GM19397 (cell line): Measurements from ENCODE around the gene YIPF5.

Experiments
- ATAC-seq: cut with Tn5 transposase; IDR thresholded peaks from one replicate; pipeline ENCODE4 v1.9.1; 2021; ENCODE audit warnings: mild to moderate bottlenecking, moderate library complexity; ENCODE audit not compliant: unreplicated experiment

YIPF5 gene

DNA sequence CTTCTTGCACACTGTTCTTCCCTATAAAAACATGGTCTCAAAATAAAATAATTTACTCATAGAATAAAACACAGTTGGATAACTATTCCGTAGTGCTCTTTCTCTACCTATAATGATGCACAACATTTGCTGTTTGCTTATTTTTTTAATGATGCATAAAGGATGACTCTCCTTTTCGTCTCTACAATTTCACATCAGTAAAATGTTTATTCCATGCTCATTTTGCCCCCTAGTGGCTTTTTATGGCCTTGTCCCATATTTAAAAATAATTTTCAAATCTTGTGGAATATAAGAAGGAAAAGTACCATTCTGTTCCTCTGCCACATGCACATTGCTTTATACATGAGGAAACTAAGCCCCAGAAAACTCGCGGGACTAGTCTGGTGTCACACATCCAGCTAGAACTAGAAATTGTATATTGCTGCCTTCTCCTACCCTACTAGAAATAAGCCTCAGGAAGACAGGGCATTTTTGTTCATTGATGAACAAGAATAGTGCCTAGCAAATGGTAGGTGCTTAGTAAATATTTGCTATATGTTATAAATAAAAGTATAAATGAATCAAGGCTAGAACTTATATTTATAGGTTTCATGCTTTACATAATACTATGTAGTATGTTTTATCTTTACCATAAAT is 12.9 kb upstream of the YIPF5 start:
- no peak for ATAC-seq

DNA sequence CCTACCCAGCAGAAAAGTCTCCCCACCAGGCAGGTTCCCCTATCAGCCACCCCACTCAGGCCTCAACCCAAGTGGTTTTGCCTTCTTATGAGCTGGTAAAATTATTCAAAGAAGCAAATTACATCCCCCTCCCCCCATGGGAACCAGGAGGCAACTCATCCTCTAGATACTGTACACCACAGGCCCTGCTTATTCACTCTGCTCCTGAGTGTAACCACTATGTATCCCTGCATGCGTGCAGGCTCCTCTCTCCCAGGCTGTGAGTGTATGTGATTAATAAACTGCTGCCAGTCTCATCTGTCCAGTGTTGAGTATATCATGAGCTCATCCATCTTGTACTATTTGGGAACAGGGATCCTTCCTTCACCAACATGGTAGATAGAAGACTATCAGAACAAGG is 8.8 kb upstream of the YIPF5 start:
- no peak for ATAC-seq

DNA sequence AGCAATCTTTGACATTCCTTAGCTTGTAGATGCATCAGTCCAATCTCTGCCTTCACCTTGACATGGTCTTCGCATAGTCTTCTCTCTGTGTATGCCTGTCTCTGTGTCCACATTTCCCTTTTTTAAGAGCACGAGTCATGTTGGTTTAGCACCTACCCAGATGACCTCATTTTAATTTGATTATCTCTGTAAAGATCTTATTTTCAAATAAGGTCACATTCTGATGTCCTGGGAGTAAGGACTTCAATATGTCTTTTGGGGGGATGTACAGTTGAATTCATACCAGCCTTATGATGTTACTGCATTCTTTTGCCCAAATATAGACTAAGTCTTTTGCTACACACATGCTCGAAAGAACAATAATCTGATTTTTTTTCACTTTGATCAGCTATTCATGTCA is 7.1 kb upstream of the YIPF5 start:
- ATAC-seq = no peak

DNA sequence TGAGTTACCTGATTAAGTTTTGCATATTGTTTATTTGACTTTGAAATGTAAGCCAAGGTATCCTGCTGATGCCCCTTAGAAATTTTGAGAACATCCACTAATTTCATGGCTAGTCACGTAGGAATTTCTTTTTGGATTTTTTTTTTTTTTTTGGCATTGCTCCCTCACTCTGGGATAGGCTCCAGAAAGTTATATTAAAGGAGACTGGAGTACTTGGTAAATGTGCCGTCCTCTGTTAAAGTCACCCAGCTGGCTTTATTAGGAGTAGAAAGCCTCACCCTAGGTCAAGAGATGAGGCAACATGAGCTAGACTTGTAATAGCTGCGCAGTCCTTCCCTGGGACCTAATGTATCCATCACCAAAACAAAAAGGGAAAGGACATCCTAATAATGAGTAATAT is 3.3 kb upstream of the YIPF5 start:
- ATAC-seq = no peak

DNA sequence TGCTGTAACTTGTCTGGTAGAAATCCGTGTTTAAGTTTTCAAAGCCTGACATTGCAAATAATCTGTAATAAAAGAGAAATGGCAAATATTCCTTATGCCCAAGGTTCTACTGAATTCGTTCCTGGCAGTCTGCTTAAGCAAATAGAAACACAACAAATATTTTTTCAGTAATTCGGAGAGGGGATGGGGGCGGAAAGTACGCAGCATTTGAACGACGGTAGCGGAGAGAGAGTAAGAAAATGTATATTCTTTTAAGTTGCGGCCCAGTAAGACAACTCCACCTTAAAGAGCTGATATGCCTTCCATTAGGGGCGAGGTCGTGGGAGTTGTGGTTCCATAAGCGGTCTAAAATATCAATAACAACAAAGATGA is 569 bp downstream of the YIPF5 start:
- no peak for ATAC-seq

DNA sequence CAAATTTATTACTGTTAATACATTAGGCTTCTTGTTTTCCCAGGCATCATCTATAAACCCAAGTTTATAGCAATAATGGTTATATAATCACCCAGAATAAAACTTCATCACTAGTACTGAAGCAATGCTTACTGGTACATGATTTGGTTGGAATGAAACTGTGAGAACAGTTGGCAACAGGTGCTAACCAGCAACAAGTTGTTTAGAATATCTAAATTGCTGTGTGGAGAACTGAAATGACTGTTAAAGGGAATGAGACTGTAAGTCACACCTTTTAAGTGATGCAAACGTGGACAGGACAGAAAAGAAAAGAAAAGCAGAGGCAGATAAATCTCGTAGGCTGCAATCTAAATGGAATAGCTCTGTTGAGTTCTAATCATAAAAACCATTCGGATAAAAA is 2.5 kb downstream of the YIPF5 start:
- no peak for ATAC-seq

DNA sequence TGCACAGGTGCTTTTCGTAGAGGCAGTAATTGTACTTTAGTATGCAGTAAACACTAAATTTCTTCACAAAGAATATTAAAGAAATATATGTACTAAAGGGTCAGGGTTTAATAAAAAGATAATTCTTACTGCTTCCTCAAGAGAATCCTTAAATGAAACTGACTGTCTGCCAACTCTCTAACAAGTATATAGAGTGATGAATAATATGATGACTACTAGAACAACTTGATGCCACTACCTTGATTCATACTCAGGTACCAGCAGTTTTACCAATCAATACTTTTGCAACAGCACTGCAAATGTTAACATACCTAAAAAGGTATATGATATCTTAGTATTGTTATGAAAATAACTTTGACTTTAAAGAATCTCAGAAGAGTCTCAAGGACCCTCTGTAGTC is 3.8 kb downstream of the YIPF5 start:
- ATAC-seq = no peak

DNA sequence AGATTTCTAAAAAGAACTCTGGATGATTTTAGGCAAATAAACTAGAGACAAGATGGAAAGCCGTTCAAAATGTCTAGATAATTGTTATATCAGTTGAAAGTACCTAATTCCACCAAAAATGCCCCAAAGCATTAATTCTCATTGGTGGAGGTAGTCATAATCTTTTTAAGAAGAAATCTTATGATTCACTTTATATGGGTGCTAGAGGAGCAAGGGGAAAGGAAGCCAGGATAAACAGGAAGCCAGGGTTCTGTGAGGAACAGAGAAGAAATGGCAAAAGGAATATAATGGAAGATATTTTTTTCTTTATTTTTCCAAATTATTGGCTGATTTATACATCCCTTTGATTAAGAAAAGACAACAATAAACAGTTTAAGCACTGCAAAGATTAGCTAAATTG is 7.8 kb downstream of the YIPF5 start:
- no peak for ATAC-seq

DNA sequence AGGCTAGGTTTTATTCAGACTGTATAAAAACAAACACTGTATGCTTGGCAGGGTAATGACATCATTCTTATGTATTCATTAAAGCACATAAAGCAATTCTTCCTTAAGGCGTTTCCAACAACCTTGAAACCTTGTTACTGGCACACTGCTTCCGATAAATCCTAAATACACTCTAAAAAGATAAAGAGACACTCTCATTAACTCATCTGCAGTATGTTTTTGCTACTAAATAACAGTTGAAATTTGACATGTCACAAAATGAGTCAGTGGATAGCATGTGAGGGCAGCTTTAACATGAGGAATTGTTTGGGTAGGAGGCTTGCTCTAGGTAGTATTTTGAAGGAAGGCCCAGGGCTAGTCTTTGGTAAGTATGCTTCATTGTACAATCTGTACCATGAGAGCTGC is 13.7 kb downstream of the YIPF5 start:
- ATAC-seq = no peak

DNA sequence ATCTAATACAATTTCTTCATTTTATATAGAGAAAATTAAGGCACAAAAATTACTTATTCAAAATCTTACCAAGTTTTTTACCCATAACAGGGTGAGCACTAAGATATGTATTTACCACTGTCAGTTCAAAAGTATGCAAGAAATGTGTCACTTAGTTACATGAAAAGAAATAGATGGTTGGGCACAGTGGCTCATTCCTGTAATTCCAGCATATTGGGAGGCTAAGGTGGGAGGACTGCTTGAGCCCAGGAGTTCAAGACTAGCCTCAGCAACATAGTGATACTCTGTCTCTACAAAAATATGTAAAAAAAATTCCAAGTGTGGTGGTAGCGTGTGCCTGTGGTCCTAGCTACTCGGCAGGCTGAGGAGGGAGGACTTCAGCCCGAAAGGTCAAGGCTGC is 19.4 kb downstream of the YIPF5 start:
- no peak for ATAC-seq

DNA sequence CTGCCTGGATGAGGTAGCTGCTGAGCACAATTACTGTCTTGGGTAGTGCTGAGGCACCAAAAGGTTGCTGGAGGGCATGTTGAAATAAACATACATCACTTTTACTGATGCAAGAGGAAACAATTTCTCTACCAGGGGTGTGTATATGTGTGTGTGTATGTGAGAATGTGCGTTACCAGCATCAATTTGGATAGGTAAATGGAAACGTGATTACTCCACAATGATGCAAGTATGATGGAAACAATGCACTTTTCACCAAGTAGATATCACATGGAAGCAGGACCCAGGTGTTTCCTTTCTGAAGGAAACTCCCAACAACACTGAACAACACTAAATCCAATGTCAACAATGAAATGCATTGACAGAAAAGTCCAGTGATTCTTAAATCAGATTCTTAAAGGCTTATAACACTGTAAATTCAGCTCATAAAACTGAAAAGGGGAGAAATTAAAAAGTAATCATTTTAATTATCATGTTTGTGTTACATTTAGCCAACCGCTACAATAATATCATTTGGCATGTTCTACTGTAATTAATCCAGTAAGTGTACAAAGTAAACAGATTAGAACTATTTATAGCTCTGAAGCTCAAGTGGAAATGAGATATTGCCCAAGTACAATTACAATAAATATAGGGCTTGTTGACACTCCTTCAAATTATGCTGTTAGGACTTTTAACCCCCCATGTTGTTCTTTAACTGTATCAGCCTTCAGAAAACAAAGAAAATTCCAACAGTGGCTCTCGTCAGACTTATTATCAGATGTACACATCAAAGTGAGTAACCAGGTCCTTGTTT is 25.3 kb downstream of the YIPF5 start:
- ATAC-seq = no peak

DNA sequence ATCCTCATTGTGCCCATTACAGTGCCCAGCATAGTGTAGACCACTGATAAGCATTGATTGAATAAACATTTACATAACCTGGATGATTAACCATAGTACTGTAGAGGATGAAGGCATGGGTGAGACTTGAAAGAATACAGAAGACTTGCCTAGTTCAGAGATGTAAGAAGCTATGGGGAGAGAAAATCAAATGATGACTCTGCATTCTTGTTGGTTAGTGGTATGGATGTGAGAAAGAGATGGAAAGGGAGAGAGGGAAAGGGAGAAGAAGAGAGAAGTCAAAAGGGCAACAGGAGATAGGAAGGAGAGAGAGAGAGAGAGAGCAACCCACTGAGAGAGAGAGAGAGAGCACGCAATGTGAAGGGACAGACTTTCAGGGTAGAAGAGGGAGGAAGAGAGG is 26.8 kb downstream of the YIPF5 start:
- no peak for ATAC-seq

DNA sequence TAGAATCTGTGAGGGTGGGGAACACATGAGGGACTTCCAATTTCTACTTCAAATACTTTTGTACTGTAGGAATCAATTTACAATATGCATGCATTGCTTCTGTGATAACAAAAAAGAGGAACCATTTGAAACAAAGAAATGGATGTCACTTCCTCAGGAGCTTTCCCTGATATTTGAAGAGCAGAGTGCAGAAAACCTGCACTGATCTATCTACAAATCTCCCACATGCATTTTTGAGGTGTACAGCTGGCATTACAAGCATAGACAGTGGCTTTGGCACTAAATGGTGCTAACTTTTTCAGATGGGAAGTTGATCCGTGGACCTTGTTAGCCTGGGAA is 27.7 kb downstream of the YIPF5 start:
- no peak for ATAC-seq

DNA sequence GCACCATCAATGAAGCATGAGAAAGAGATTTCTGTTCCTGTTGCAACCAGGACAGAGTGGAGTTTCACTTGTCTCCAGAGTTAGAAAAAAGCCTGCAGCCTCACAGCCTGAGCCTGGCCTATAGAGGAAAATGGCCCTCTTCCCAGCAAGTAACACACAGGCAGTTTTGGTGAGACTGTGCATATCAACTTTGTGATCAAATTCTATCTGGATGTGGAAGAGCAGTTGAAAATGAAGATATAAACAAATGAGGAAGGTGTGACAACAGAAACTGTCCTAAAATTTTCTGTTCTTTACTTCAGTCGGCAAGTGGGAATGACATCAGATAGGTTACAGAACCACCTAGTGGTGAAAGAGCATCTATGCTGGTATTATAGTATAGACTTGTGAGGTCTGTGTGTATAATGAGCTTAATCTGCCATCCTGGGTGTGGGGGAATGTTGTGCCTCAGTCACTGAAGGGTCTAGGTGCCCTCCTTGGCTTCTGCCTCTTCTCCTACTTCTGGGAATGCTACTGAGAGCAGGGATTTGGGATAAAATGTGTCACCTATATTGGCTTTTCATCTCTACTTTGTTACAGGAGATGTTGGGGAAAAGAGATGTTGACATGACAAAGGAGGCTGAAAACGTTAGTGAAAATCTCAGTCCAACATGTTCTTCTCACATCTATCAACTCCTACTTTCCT is 28.2 kb downstream of the YIPF5 start:
- peak; percentile 96 for ATAC-seq

DNA sequence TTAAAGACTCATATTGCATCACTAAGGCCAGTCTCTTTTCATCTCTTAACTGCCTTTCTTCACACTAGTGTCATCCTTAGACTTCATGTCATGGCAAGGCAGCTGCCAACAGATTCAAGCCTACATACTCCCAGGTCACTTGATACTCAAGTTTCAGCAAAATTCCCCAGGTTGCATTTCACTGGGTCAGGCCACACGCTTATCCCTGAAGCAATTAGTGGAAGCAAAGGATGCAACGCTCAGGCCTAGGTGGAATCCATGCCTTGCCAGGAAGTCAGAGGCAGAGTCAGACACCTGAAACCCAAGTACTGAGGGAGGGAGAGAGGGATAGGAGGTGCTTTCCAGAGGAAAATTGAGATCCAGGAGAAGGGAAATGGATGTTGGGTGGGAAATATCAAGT is 28.9 kb downstream of the YIPF5 start:
- no peak for ATAC-seq

DNA sequence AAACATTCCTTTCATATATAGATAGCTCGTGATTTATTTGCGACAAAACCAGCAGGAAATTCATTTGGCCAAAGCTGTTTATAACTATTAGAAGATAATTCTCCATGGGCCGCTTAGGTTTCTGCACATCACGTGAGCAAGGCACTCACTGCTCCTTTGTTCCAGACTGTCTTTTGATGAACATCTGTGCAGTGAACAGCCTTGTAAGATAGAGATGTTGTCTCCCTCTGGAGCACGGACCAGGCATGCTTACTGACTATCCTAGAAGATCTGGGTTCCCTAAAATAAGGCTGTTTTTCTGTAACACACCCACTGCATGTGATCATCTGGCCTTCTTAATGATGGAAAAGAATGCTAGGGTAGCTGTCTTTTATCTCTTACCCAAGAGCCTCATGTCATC is 30.9 kb downstream of the YIPF5 start:
- ATAC-seq = no peak

DNA sequence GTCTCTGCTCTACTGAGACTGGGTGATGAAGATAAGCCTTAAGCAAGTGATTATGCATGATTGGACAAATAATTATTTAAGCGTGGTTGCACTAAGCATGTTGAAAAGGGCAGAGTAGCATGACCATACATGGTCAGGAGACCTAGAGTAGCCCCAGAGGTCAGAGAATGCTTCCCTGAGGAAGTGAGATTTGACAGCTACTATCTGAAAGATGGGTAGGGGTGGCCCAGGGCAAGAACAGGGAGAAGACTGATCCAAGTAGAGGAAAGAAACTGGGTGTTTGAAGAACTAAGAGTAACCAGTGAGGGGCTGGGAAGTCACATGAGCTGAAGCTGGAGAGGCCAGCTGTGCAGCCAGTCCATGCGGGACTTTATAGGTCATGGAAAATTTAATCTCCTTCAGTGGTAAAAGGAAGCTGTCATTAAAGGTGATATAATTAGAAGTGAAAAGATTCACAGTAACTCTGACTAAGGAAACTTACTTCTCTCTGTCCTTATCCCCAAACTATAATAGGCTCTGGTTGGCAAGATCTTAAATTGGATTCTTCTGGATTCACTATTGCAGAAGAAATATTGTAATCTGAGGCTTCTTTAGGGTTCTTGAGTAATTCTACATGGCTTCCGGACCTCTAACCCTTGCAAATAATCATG is 35.2 kb downstream of the YIPF5 start:
- ATAC-seq = no peak

DNA sequence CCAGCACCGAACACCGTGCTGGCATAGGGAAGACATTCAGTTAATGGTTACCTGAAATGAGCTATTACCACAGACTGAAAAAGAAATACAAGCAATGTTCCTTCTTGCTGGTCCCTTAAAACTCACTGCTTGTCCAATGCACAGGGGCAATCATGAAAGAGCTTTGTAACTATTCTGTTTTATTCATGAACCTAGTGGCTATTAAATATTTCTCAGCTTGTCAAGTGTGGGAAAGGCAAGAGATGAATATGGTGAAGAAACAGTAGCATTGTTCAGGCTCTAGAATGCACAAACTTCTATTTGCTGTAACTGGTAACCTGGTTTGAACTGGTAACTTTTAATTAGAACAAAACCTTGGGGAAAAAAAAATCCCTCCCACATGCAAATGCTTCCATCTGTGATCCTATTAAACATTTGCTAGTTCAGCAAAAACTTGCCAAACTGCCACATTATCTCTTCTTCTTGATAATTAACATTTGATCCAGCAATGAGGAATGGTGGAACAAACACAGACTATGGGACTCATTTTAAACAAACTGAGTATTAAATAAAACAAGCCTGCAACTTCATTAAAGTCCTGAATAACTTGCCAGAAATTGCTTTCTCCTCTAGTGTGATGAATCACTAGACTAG is 36.1 kb downstream of the YIPF5 start:
- ATAC-seq = no peak

DNA sequence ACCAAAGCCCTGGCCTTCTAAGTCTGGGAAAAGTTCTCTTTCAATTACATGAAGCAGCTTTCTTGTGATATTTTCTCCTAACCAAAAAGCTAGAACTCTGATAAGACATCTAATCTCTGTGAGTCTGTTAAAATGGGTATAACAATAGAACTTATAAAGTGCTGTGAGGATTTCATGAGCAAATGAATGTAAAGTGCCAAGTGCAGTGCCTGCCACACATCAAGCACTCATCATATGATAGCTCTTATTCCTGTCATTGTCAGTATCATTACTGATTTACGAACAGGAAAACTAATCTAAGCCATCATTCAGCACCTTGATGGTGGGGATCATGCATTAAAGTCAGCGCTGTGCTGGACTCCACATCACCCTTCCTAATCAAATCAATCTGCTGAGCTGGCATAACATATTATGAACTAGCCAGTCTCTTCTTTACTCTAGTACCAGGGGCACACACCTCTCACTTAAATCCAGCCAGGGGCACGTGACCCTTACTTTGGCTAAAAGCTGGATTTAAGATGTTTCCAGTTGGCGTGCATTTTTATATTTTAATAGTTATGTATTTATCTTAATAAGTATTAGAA is 37.3 kb downstream of the YIPF5 start:
- ATAC-seq = no peak

DNA sequence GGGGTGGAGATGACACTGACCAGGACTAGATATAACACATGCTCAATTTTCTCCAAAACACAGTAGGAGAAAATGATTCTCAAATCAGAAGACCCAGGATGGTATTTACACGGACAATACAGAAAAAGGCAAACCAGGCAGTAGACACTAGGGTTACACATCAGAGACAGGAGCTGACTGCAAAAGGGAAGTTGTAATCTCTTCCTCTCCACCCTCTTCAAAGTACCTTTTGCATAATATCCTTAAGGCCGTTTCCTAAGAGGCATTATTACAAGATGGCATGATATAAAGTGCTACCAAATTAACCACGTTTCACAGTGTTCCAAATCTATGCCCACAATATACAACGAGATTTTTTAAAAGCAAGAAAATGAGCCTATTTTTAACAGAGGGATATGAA is 39.2 kb downstream of the YIPF5 start:
- ATAC-seq = no peak

DNA sequence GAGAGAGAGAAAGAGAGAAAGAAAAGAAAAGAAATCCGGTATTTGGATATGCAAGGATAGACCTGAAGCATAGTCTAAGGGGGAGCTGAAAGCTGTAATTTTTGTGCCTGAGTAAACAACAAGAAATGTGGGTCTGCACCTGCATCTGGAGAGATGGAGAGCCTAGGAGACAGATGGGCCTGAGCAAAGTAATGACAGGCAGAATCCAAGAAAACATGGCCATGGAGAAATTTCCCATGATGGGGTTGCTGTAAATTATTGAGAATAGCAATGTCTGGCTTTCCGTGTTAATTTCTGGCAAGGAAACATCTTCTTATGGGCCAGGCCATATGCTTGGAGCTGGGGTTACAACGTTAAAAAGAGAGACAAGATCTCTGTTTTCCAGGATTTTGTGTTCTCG is 40.2 kb downstream of the YIPF5 start:
- ATAC-seq = no peak
